ENCODE measurements around the gene MEI4. TPM values are rescaled to one million over a fixed set of nuclear protein-coding genes. Genes with fewer than 3 reads are reported as not detected.

MEI4 gene
- total and polyA plus RNA-seq, 2 of the 8 experiments (the other 6 are each of a cell fraction or from before 2014, with no cell fraction given): 0.05 to 0.24 TPM

DNA sequence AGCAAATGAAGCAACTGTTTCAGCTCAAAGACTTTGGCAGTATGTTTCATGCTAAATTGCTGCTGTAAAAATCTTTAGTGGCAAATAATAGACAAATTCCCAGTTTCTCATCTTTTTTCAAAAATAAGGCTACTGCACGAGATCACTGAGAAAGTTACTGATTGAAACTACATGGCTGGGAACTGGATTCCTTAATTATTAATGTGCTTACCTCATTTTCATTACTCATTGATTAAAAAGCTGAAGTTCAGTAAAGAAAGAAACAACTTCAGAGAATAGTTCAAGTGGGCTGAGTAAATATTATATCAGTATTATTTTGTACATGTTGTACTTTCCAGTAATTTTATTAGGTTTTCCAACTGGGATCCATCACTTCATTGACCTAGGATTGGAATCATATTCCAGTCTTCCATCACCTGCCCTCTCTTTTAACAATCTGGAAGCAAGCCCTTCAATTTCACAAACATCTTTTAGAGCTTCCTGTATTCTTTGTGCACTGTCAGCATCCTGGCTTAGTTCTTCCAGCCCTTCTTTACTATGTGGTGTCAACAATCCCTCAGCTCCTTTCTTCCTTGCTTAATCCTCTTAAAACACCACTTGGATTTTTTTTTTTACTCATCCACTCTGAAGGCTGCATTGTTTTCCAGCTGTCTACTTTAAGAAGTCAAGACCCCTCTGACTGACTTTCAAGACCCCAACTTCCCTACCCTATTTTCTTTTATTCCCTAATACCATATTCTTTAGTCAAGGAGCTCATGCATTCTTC, 4.3 kb downstream of the MEI4 start:
- no peak overlapping the region for H2BK120ac ChIP-seq (replicated peaks; ENCODE audit: low read depth, low read length)
- CTCF ChIA-PET (ENCODE audit: partially characterized antibody): interaction anchor here (1.5 kb wide), 1 partner anchor 269 kb away, joined by 4 read pairs; no protein-coding TSS in a partner anchor
- H2BK15ac ChIP-seq (ENCODE audit: low read length): no peak overlapping the region
- no peaks in the 10 kb centered on the region for H3K4me1 ChIP-seq (replicated peaks in 1 of 4; ENCODE audit: control insufficient read depth in 3 of 4, insufficient read depth in 4 of 4, low read length in 3 of 4)
- 81% methylated on average over 1 of the region's 1 CpG; no CpG with 5 or more reads in 1 of the 2 experiments for WGBS, 2 experiments (ENCODE audit: extremely low coverage in 1 of 2, insufficient coverage in 1 of 2, insufficient read length in 1 of 2, insufficient replicate concordance in 2 of 2, low coverage in 1 of 2, low lambda C conversion rate in 2 of 2, missing lambda C conversion rate in 1 of 2)
- POLR2A ChIA-PET (ENCODE audit: partially characterized antibody): no interaction called here
- H2AK5ac ChIP-seq (ENCODE audit: low read depth, low read length): no peak overlapping the region
- no peak overlapping the region for H2BK12ac ChIP-seq (ENCODE audit: low read depth, low read length)
- H3K79me1 ChIP-seq (ENCODE audit: low read depth, low read length): no peaks in the 10 kb centered on the region
- no peak overlapping the region for H3K23ac ChIP-seq (ENCODE audit: insufficient read length)
- H3K36me3 ChIP-seq (ENCODE audit: control insufficient read depth in 2 of 4, insufficient read depth in 4 of 4, low read length in 3 of 4): no peaks in the 10 kb centered on the region
- no peak overlapping the region for H2AFZ ChIP-seq (ENCODE audit: low read length)
- peak overlapping the region; percentile 30 for H4K91ac ChIP-seq (replicated peaks; ENCODE audit: insufficient read length, low read length)
- H2BK5ac ChIP-seq (ENCODE audit: low read depth, low read length): no peak overlapping the region
- no peak overlapping the region for H3K18ac ChIP-seq (ENCODE audit: extremely low read depth, low read length)
- no peak overlapping the region for H3K4me2 ChIP-seq (ENCODE audit: insufficient read depth in 1 of 2, low read depth in 2 of 2, low read length in 2 of 2)
- no peaks in the 10 kb centered on the region for H4K20me1 ChIP-seq (replicated peaks in 1 of 2; ENCODE audit: control insufficient read depth in 1 of 2, insufficient read depth in 2 of 2, low read length in 2 of 2)
- H3K27ac ChIP-seq (ENCODE audit: low read depth, low read length): no peak overlapping the region
- no peak overlapping the region for H3K56ac ChIP-seq (replicated peaks; ENCODE audit: insufficient read length, low read depth, low read length)
- no peak overlapping the region for H4K8ac ChIP-seq (ENCODE audit: extremely low read depth, insufficient read depth, low read length)
- no peaks in the 10 kb centered on the region for H3K23me2 ChIP-seq (ENCODE audit: low read depth, low read length)
- H3K4ac ChIP-seq (replicated peaks; ENCODE audit: insufficient read length, low read depth, low read length): no peak overlapping the region
- no peak overlapping the region for H3K9ac ChIP-seq (replicated peaks in 1 of 4; ENCODE audit: extremely low read depth in 1 of 4, low read depth in 3 of 4, low read length in 3 of 4)
- no peaks in the 10 kb centered on the region for H3K27me3 ChIP-seq (replicated peaks in 1 of 4; ENCODE audit: control insufficient read depth in 3 of 4, extremely low read depth in 1 of 4, insufficient read depth in 3 of 4, low read length in 3 of 4)
- no peak overlapping the region for H2BK20ac ChIP-seq (ENCODE audit: low read length)
- FAIRE-seq: no peak
- H3K4me3 ChIP-seq (ENCODE audit: extremely low read depth in 1 of 4, insufficient read depth in 2 of 4, low read depth in 3 of 4, low read length in 4 of 4): no peak overlapping the region
- DNase-seq (ENCODE audit: low read depth in 1 of 2, low spot score in 2 of 2): no peak
- no peak overlapping the region for H4K5ac ChIP-seq (ENCODE audit: insufficient read length, low read depth, low read length)
- H3K14ac ChIP-seq (ENCODE audit: insufficient read length): no peak overlapping the region
- no peaks in the 10 kb centered on the region for H3K9me3 ChIP-seq (ENCODE audit: insufficient read depth in 2 of 2, low read depth in 1 of 2, low read length in 1 of 2)
- no peaks in the 10 kb centered on the region for H3K79me2 ChIP-seq (ENCODE audit: control insufficient read depth in 1 of 2, insufficient read depth in 2 of 2, low read length in 2 of 2)
- TF ChIP-seq GTF2F1 (IDR thresholded peaks at IDR 0.05; ENCODE audit: borderline replicate concordance, low read depth, low read length): no peak
- no peak for TF ChIP-seq SRF (IDR thresholded peaks at IDR 0.05; ENCODE audit: low read depth, low read length)
- TF ChIP-seq RNF2 (IDR thresholded peaks at IDR 0.05; ENCODE audit: borderline replicate concordance, low read depth, low read length, missing control alignments, poor library complexity, severe bottlenecking): no peak
- no peak for TF ChIP-seq POU5F1 (IDR thresholded peaks at IDR 0.05; ENCODE audit: low read depth, low read length)
- TF ChIP-seq RBBP5 (IDR thresholded peaks at IDR 0.05; ENCODE audit: borderline replicate concordance, low read depth, low read length): no peak
- TF ChIP-seq PHF8 (conservative IDR thresholded peaks at IDR 0.05; ENCODE audit: low read depth, low read length): no peak
- no peak for TF ChIP-seq CHD1 (IDR thresholded peaks at IDR 0.05; ENCODE audit: low read depth, low read length)
- TF ChIP-seq POLR2AphosphoS5 (IDR thresholded peaks at IDR 0.05; ENCODE audit: low read depth, low read length): no peak
- no peak for TF ChIP-seq HDAC6 (IDR thresholded peaks at IDR 0.05; ENCODE audit: low read depth, low read length)
- no peak for TF ChIP-seq SIRT6 (IDR thresholded peaks at IDR 0.05; ENCODE audit: low read length)
- TF ChIP-seq SP4 (IDR thresholded peaks at IDR 0.05; ENCODE audit: low read length): no peak
- TF ChIP-seq NANOG (IDR thresholded peaks at IDR 0.05; ENCODE audit: insufficient read depth, low read depth, low read length, poor library complexity, severe bottlenecking): no peak
- TF ChIP-seq, protein P1, sequence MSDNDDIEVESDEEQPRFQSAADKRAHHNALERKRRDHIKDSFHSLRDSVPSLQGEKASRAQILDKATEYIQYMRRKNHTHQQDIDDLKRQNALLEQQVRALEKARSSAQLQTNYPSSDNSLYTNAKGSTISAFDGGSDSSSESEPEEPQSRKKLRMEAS (IDR thresholded peaks at IDR 0.05): no peak

Data from H1 (cell line).